Esophagus muscularis mucosa (tissue), 4 donors: ENCODE data around the gene AOX1.

Experiments used
- CTCF ChIP-seq, 3 experiments: fragments of 200-600 bp in 2 of 3; fragments of 450-650 bp in 1 of 3; sonication (generic) in 2 of 3; IDR thresholded peaks; one replicate each; pipeline ENCODE4 v1.5.1; 2017 to 2019; ENCODE audit warnings: antibody characterized with exemption in 3 of 3, mild to moderate bottlenecking in 2 of 3, moderate library complexity in 1 of 3
- EP300 ChIP-seq: sonication (generic); formaldehyde crosslinking; IDR thresholded peaks from one replicate; pipeline ENCODE4 v1.6.1; 2017; ENCODE audit warnings: antibody characterized with exemption
- POLR2A ChIP-seq: fragments of 450-650 bp; IDR thresholded peaks from one replicate; pipeline ENCODE4 v1.6.1; 2017; ENCODE audit warnings: antibody characterized with exemption, moderate library complexity, mild to moderate bottlenecking, low read depth

GRCh38 chr2:200703926-200704637, 118.3 kb downstream of the AOX1 start:
- TF ChIP-seq CTCF (IDR thresholded peaks at IDR 0.05), result no peak
- TF ChIP-seq POLR2A, result no peak
- TF ChIP-seq EP300, result no peak
